HCT116 (cell line): ENCODE measurements around the gene CCM2L.

Source experiments
- EGR1 ChIP-seq: IDR thresholded peaks from 2 replicates; pipeline ENCODE4 v1.6.1; 2012; ENCODE audit warnings: low read depth
- EZH2 ChIP-seq: fragments of 200-600 bp; sonication (generic); IDR thresholded peaks from 2 replicates; pipeline ENCODE4 v1.6.1; 2017; ENCODE audit warnings: antibody characterized with exemption, mixed run types
- EZH2phosphoT487 ChIP-seq: fragments of 200-600 bp; IDR thresholded peaks from 2 replicates; pipeline ENCODE4 v1.6.1; 2018; ENCODE audit warnings: antibody characterized with exemption, borderline replicate concordance
- FOSL1 ChIP-seq: IDR thresholded peaks from 2 replicates; pipeline ENCODE4 v1.6.1; 2012; ENCODE audit warnings: low read depth
- POLR2A ChIP-seq: IDR thresholded peaks from 2 replicates; pipeline ENCODE4 v1.7.0; 2011; ENCODE audit warnings: borderline replicate concordance; ENCODE audit not compliant: insufficient read depth, insufficient read length; ENCODE audit errors: extremely low read depth
- RAD21 ChIP-seq: IDR thresholded peaks from 2 replicates; pipeline ENCODE4 v1.6.1; 2012; ENCODE audit warnings: low read depth, mild to moderate bottlenecking
- SIN3A ChIP-seq: IDR thresholded peaks from 2 replicates; pipeline ENCODE4 v1.6.1; 2012; ENCODE audit warnings: low read depth
- ZFX ChIP-seq: fragments of 450-650 bp; IDR thresholded peaks from 2 replicates; pipeline ENCODE4 v1.6.1; 2017
- ZNF274 ChIP-seq: fragments of 200-500 bp; sonication (Bioruptor generic); IDR thresholded peaks from 2 replicates; pipeline ENCODE4 v1.6.1; 2014; ENCODE audit warnings: mild to moderate bottlenecking, low read depth, low read length, inconsistent platforms
- TF ChIP-seq, protein P1 (sequence below), 3 experiments: fragments of 200-600 bp in 1 of 3; sonication (generic) in 1 of 3; IDR thresholded peaks in 2 of 3; conservative IDR thresholded peaks in 1 of 3; 2 replicates each; pipeline ENCODE4 v1.5.1; 2012 to 2017; ENCODE audit warnings: low read depth in 2 of 3, low read length in 2 of 3, antibody characterized with exemption in 1 of 3, borderline replicate concordance in 1 of 3, control low read depth in 1 of 3, mild to moderate bottlenecking in 1 of 3, mixed read lengths in 1 of 3, mixed run types in 1 of 3, moderate library complexity in 1 of 3; ENCODE audit not compliant: insufficient read depth in 1 of 3
- TF ChIP-seq, protein P2 (sequence below): IDR thresholded peaks from 2 replicates; pipeline ENCODE4 v1.6.1; 2012; ENCODE audit warnings: low read depth
- TF ChIP-seq, protein P3 (sequence below): IDR thresholded peaks from 2 replicates; pipeline ENCODE4 v1.6.1; 2011; ENCODE audit warnings: mild to moderate bottlenecking, low read length, moderate library complexity; ENCODE audit not compliant: insufficient replicate concordance; ENCODE audit errors: extremely low read depth

DNA sequence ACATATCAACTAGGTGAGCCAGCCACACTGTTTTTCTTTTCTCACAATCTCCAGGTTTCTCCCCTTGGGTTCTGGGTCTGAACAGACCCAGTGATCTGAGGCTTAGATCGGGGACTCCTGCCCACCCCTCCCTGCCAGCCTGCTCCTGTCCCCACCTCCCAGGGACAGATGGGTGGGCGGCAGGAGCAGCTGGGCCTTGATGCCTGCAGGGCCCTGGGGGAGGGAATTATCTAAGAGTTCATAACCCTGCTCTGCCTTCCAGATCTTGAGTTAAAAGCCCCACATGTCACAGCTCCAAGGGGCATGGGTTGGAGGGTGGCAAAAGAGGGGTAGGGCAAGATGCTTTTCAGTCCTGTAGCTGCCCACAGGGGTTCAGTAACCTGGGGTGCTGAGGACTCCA, 47.5 kb upstream of the CCM2L start:
- TF ChIP-seq, protein P1, sequence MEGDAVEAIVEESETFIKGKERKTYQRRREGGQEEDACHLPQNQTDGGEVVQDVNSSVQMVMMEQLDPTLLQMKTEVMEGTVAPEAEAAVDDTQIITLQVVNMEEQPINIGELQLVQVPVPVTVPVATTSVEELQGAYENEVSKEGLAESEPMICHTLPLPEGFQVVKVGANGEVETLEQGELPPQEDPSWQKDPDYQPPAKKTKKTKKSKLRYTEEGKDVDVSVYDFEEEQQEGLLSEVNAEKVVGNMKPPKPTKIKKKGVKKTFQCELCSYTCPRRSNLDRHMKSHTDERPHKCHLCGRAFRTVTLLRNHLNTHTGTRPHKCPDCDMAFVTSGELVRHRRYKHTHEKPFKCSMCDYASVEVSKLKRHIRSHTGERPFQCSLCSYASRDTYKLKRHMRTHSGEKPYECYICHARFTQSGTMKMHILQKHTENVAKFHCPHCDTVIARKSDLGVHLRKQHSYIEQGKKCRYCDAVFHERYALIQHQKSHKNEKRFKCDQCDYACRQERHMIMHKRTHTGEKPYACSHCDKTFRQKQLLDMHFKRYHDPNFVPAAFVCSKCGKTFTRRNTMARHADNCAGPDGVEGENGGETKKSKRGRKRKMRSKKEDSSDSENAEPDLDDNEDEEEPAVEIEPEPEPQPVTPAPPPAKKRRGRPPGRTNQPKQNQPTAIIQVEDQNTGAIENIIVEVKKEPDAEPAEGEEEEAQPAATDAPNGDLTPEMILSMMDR (IDR thresholded peaks at IDR 0.05 in 2 of 3, conservative IDR thresholded peaks at IDR 0.05 in 1 of 3; ENCODE audit: borderline replicate concordance in 1 of 3, insufficient read depth in 1 of 3, low read depth in 2 of 3, low read length in 2 of 3): no peak
- TF ChIP-seq, protein P2, sequence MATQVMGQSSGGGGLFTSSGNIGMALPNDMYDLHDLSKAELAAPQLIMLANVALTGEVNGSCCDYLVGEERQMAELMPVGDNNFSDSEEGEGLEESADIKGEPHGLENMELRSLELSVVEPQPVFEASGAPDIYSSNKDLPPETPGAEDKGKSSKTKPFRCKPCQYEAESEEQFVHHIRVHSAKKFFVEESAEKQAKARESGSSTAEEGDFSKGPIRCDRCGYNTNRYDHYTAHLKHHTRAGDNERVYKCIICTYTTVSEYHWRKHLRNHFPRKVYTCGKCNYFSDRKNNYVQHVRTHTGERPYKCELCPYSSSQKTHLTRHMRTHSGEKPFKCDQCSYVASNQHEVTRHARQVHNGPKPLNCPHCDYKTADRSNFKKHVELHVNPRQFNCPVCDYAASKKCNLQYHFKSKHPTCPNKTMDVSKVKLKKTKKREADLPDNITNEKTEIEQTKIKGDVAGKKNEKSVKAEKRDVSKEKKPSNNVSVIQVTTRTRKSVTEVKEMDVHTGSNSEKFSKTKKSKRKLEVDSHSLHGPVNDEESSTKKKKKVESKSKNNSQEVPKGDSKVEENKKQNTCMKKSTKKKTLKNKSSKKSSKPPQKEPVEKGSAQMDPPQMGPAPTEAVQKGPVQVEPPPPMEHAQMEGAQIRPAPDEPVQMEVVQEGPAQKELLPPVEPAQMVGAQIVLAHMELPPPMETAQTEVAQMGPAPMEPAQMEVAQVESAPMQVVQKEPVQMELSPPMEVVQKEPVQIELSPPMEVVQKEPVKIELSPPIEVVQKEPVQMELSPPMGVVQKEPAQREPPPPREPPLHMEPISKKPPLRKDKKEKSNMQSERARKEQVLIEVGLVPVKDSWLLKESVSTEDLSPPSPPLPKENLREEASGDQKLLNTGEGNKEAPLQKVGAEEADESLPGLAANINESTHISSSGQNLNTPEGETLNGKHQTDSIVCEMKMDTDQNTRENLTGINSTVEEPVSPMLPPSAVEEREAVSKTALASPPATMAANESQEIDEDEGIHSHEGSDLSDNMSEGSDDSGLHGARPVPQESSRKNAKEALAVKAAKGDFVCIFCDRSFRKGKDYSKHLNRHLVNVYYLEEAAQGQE: no peak
- TF ChIP-seq SIN3A (no peak), EZH2phosphoT487 (no peak), ZFX (no peak), POLR2A (no peak), EGR1 (no peak), ZNF274 (no peak), RAD21 (no peak), EZH2 (no peak), FOSL1 (no peak)
- TF ChIP-seq, protein P3, sequence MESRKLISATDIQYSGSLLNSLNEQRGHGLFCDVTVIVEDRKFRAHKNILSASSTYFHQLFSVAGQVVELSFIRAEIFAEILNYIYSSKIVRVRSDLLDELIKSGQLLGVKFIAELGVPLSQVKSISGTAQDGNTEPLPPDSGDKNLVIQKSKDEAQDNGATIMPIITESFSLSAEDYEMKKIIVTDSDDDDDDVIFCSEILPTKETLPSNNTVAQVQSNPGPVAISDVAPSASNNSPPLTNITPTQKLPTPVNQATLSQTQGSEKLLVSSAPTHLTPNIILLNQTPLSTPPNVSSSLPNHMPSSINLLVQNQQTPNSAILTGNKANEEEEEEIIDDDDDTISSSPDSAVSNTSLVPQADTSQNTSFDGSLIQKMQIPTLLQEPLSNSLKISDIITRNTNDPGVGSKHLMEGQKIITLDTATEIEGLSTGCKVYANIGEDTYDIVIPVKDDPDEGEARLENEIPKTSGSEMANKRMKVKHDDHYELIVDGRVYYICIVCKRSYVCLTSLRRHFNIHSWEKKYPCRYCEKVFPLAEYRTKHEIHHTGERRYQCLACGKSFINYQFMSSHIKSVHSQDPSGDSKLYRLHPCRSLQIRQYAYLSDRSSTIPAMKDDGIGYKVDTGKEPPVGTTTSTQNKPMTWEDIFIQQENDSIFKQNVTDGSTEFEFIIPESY: no peak
